Tongue (tissue), 2 donors: ENCODE measurements around the gene TSKU. TPM values are rescaled to one million over a fixed set of nuclear protein-coding genes. Genes with fewer than 3 reads are reported as not detected.
"Not testable (repeated sequence)": the region's sequence is repeated elsewhere in the genome, so short reads cannot be mapped to it uniquely, and the experiment has no call there.

ENCODE experiments used
- DNase-seq: peaks from one replicate; pipeline ENCODE4 v3.0.0-alpha.2; 2015
- total RNA-seq: library from RNA; depleted of rRNA; stranded (reverse); fragments of >200 nt; gene quantifications from one replicate; pipeline ENCODE4 v1.2.3, GENCODE V29; 2014

Gene TSKU
- total RNA-seq, 1 donor from 2014 or later: 14.6 TPM

DNA sequence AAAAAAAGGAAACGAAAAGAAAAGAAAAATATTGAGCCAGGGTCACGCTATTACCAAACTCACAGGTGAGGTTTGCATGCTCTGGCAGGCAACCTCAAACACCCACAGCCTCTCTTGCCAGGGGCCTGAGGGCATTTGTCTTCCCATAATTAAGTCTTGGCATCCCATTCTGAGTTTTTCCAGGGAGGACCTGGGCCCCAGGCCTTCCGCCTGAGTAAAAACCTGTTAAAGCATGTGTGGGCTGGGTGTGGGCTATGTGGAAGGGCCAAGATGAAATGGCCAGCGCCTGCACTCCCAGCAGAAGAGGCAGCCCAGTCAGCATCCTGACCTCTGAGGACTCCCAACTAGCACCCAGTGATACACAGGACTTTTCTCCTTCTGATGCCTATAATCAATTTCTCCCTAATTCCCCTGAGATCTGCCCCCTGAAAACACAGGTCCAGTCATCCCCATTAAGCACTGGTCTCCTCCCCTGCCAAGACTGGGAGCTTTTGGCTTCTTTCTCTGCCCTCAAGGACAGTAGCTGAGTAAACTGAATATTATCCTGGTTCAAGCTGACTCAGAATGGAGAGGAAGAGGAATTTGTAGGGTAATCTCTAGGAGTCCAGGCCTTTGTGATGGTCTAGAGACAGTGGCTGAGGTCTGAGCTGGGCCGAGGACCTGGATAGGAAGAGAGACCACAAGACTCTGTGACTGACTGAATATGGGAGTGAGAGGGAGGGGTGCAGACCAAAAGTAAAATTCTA lies 42.0 kb downstream of the TSKU start:
- DNase-seq: no peak

DNA sequence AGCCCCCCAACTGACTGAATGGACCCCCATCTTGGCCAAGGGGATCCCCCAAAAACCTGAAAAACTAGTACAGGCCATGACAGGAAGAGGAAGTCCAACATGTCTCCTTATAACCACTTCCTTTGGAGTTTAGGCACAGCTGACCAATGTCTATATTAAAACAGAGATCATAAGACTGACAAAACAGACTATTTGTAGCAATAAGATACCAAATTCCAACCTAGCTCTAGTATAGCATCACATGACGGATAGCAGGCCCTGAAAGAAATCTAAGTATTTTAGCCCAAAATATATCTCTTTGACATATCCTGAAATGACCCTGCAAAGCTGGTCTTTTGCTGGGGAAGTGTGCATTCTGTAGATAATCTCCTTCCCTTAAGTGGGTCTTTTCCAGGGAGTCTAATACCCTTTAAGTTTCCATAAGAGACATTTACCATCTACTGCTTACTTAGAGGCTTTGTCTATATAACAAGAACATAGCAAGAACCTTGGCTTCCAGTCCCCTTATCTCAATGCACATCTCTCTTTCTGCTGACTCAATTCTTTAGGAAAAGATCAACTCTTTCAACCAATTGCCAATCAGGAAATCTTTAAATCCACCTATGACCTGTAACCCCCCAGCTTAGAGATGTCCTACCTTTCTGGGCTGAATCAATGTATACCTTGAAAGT lies 42.7 kb downstream of the TSKU start:
- no peak for DNase-seq

DNA sequence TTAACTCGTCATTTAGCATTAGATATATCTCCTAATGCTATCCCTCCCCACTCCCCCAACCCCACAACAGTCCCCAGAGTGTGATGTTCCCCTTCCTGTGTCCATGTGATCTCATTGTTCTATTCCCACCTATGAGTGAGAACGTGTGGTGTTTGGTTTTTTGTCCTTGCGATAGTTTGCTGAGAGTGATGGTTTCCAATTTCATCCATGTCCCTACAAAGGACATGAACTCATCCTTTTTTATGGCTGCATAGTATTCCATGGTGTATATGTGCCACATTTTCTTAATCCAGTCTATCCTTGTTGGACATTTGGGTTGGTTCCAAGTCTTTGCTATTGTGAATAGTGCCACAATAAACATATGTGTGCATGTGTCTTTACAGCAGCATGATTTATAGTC lies 43.4 kb downstream of the TSKU start:
- DNase-seq: not testable (repeated sequence)

DNA sequence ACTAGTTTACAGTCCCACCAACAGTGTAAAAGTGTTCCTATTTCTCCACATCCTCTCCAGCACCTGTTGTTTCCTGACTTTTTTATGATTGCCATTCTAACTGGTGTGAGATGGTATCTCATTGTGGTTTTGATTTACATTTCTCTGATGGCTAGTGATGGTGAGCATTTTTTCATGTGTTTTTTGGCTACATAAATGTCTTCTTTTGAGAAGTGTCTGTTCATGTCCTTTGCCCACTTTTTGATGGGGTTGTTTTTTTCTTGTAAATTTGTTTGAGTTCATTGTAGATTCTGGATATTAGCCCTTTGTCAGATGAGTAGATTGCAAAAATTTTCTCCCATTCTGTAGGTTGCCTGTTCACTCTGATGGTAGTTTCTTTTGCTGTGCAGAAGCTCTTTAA lies 43.8 kb downstream of the TSKU start:
- DNase-seq: not testable (repeated sequence)

DNA sequence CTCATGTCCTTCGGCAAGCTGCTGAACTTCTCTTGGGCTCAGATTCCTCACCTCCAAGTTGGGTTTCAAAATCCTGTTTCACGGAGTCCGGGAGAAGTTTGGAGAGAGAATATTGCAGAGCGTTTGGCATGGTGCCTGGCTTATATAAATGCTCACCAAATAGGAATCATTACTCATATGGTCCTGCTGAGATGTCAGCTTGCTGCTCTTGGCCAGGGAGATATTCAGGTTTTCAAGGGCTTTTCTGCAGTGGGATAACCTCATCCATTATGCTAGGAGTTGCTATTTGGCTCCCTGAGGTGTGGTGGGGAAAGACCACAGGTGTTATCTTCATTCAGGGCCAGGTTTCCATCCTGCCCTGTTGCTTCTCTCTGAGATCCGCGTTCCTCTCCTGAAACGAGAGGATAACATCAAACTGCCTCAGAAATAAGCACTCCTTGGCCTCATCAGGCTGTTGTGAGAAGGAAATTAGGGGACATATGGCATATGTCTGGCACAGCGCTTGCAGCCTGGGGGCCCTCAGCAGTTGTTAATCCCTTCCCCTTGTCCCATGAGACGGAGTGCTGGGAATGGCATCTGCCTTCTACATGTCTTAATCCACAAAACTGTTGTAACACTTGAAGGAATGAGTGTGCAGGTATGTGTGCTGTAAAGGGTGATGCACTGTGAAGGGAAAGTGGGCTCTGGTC lies 47.6 kb downstream of the TSKU start:
- DNase-seq: peak; percentile 65

DNA sequence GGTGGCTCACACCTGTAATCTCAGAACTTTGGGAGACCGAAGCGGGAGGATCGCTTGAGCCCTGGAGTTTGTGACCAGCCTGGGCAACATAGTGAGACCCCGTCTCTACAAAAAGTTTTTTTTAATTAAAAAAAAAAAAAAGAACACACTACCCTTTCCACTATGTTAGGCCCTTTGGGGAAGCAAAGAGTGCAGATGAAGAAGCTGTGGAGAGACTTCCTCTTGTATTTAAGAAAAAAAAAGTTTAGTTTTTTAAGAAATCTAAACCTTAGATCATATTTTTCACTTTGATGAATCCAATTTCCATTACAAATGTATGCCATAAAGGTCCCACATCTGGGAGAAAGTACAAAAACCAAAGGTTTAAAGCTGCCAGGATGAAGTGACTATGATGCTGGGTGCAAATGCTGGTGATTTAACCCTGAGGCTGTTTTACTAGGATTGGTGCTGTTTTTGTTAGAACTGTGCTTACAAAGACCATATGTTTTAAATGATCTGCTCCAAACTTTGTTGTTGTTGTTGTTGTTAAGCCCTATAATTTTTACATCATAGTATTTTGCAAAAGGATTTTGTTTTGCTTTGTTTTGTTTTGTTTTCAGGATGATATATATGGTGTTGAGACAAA lies 48.6 kb downstream of the TSKU start:
- no peak for DNase-seq

DNA sequence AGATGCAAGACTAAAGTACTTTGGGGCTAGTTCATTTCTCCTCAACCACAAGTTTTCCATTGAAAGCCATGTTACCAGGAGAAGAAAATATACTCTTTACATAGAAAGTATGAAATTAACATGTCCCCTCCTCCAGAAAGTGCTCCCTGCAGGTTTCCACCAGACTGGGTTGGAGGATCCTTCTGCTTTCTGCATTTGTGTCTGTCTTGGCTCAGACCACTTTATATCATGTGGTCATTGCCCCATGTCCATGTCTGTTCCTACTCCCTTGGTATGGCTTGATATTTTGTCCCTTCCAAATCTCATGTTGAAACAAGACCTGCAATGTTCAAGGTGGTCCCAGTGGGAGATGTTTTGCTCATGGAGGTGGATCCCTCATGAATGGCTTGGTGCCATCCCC lies 49.2 kb downstream of the TSKU start:
- DNase-seq: no peak

DNA sequence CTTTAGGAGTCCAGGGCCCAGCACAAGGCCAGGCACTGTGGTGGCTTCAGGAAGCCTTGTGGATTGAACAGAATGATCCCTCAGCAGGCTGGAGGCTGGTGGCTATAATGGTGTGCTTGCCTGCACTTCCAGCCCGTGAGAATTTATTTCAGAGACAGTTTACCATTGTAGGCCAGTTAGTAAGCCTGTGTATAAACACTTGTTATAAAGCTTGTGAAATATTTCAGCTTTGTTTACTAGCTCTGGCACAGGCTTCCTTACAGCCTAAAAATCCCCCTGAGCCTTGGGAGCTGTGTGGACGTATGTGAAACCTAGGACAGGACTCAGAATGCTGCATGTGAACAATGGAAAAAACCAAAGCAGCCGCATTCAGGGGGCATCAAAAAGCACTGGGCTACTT lies 51.0 kb downstream of the TSKU start:
- DNase-seq: peak; percentile 28

DNA sequence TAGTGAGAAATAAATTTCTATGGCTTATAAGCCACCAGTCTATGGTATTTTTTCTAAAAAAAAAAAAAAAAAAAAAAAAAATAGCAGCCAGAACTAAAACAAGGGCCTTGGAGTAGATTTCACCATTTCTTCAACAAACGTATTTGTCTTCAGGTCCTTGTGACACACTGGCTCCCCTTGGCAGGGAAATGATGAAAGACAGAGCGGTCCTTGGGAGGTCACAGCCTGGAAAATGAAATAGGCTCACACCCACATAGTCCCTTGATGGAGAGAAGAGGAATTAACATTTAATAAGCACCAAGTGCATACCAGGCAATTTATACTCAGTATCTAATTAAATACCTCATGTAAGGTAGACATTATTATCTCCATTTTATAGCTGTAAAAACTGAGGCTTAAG lies 51.9 kb downstream of the TSKU start:
- no peak for DNase-seq

DNA sequence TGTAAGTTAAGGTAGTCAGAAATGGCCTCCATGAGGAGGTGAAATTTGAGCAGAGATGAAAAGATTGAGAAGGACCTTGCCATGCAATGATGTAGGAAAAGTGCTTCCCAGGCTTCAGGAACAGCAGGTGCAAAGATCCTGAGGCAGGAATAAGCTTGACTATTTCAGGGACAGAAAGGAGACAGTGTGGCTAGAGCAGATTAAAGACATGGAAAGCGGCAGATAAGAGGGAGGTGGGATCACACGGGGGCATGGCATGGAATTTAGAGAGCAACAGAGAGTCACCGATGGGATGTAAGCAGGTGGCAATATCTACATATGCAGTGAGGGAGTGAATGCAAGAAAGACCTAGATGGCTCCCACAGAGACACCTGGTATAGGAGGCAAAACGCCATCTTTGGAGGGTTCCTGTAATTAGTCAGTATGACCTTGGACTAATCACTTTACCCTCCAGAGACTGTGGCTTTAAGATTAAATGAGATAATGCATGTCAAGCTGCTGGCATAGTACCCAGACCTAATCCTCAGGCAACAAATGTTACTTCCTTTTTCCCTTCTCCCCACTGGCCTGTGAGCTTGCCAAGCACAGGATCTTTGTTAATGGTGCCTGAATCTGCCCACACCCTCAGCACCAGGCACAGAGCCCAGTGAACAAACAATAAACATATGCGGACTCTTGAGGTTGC lies 52.9 kb downstream of the TSKU start:
- DNase-seq: peak; percentile 87

DNA sequence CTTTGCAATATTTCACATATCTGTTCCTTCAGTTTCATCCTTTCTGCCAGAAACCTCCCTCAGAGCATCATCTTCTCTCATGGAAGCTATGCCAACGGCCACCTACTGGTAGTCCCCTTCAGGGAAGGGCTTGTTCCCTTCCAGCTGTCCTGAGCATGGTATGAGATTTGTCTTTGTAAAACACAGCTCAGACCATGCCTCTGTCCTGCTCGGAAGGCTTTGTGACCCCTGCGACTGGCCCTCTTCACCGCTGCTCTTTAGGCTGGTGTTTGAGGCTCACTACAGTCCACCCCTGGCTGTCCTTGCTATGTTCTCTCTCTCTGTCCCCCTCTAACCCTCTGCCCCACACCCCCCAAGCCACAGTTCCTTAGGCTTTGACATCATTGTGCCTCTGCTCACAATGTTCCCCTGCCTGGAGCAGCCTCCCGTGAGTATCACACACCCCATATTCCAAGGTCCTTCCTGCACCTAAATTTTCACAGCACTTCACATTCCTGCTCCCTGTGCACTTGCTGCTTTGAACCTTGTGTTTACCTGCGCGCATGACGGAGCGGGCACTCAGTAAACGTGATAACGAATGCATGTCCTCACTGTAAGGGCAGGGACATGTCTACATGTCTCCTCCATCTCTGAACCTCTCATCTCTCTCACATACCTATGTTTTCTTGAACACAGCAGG lies 53.6 kb downstream of the TSKU start:
- DNase-seq: no peak

DNA sequence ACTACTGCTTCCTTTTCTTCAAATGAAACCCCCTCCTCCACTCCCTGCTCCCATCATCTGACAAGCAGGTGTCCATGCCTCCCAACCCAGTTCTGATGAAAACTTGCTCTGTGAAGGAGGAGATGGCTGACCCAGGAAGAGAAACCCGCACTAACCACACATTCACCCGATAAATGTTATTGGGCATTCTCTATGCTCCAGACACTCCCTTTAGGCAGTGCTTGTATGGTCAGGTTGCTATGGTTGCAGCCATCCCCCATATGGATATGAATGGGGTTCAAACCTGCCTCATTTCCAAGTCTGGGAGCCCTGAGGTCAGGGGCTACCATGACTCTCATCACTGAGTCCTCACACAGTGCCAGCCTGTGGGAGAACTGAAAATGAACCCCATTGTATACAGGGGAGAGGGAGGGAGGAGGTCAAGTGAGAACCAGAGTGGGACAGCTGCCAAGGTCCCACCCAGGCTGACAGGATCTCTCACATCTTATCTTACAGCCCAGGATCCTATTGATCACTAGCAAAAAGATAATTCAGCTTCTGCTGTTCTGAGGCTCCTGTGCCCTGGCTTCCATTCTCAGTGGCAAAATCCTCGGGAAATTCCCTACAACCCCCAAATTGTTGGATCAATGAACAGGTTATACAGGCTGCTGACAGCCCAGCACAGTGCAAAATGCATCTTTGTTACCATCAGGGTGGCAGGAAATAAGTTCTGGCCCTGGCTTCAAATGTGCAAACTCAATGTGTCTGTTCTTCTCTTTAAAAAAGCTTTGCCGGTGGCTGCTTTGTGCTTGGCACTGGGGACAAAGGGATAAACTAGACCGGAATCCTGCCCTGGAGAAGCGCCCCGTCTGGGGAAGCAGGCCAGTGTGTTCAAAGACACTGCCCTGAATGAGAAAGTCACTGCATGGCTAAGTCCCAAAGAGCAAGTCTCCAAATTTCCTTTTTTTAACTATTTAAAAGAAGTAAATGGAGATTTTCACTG lies 54.8 kb downstream of the TSKU start:
- DNase-seq: no peak

DNA sequence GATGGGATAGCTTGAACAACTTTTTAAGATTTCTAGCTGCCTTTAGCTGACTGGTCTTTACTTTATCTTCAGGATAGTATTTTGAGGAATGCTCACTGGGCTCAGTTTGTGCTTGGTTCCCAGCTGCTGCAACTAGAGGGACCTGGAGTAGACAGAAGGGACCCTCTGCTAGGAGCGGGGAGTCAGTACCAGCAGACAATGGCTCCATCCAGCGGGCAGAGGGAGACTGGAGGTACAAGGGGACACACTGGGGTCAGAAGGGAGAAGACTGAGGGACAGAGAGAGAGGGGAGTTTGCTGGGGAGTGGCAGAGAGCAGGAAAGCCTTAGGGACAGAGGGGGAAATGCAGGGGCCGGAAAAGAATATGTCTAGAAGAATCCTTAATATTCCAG lies 55.5 kb downstream of the TSKU start:
- DNase-seq: peak; percentile 51

DNA sequence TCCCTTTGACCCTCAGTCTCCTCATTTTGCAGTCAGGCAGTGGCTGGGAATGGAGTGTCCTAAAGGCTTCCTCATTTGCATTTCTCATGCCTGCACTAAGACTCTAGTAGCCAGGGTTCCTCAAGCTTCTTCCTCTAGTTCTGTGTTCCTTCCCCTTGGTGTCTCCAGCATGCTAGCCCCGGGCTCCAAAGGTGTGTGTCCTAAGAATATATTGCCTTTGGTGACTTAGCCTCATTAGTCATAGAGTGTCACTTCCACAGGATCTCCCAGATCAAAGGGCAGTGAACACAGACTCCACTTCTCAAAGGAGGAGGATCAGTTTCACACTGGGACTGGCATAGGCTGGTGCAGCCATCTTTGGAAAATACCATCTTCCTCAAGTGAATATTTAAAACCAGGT lies 56.2 kb downstream of the TSKU start:
- DNase-seq: no peak

DNA sequence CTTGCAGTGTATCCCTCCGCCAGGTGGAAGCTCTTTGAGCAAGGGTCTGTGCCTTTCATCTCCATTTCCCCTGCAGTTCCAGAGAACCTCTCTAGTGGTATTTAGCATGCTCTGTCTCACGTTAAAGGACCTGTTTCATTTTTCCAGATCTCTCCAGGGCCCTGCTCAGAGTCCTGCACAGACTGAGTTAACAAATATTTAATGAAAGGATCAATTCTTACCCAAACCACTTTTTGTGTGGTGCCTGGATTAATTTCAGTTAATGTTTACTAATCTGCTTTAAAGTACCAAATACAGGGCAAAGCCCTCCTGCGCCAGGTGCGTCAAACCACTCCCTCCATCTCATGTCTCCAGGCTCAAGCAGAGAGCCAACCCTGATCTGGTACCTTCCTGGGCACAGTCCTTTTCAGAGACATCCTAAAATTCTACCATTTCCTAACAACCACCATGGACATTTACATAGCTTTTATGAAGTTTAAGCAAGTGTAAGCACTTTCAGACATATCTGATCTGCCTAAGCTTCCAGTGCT lies 58.8 kb downstream of the TSKU start:
- no peak for DNase-seq

DNA sequence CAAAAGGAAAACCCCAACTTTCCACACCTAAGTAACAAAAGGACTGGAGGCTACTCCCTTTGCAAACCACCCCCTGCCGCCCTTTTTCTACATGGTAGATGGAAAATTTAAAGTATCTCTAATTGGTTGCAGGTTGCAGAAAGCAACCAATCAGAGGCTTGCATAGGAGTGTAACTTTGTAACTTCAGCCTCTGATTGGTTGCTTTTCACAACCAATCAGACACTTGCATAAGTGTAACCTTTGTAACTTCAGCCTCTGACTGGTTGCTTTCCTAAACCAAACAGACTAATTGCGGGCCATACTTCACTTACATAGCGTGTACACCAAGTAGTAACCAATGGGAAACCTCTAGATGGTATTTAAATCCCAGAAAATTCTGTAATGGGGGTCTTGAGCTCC lies 60.8 kb downstream of the TSKU start:
- DNase-seq: no peak

DNA sequence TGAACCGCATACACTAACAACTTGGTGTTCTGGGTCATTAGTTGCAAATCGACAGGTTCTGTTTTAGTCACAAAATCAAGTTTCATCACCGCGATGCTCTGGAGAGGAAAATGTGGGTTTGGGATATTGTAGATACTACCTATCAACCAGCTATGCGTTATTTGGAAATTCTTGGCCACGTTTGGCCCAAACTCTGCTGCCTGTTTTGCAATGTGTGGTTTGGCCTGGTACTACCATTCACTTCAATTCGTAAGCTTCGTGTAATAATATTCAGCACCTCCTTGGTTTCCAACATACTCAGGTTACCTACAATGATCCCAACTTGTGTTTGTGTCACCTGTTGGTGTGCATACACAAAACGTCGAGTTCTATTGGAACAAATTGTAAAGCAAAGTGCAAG lies 61.4 kb downstream of the TSKU start:
- DNase-seq: no peak

DNA sequence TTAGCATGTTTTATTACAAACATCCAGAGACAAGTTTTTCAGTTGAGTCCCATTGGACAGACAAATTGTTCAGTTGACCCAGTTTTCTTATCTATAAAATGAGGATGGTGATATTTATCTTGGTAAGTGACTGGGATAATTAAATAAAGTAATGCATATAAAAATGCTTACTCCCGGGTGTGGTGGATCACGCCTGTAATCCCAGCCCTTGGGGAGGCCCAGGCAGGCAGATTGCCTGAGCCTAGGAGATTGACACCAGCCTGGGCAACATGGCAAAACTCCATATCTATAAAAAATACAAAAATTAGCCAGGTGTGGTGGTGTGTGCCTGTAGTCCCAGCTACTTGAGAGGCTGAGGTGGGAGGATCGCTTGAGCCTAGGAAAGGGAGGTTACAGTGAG lies 61.9 kb downstream of the TSKU start:
- DNase-seq: no peak

DNA sequence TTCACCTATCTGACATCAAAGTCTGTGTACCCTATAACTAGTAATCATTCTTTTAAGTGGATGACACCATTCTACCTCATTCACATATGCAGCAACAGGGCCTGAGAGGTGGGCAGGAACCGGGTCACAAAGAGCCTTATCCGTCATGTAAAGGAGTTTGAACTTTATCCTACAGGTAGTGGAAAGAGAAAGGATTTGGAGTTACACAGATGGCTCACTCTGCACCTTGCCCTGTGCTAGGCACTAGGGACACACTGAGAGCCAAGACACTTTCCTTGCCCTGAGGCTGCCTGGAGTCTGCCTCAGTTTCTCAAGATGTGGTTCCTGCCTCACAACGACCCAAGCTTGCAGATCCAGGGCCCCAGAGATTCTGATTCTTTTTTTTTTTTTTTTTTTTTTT lies 63.3 kb downstream of the TSKU start:
- DNase-seq: no peak
